ENCODE results near the gene NAV2.
"Not testable (repeated sequence)": the region's sequence is repeated elsewhere in the genome, so short reads cannot be mapped to it uniquely, and the experiment has no call there.

NAV2 gene

GRCh38 chr11:19935507-19935906, 222.9 kb downstream of the NAV2 start:
- no peak for DNase-seq

- no peak for DNase-seq
Measured at GRCh38 chr11:19936461-19936860, 223.8 kb downstream of the NAV2 start.

GRCh38 chr11:19938169-19938856, 225.7 kb downstream of the NAV2 start:
- DNase-seq = peak; percentile 29 to 39

GRCh38 chr11:19938866-19939265, 226.2 kb downstream of the NAV2 start:
- DNase-seq = no peak

GRCh38 chr11:19939415-19939929, 226.8 kb downstream of the NAV2 start:
- DNase-seq = no peak

GRCh38 chr11:19940831-19941230, 228.2 kb downstream of the NAV2 start:
- DNase-seq = no peak

- DNase-seq = no peak
Measured at GRCh38 chr11:19946681-19947080, 234.0 kb downstream of the NAV2 start.

- no peak for DNase-seq
Measured at GRCh38 chr11:19947537-19948114, 235.0 kb downstream of the NAV2 start.

- DNase-seq = no peak
Measured at GRCh38 chr11:19949606-19950005, 237.0 kb downstream of the NAV2 start.

GRCh38 chr11:19951558-19952115, 239.0 kb downstream of the NAV2 start:
- no peak for DNase-seq

GRCh38 chr11:19952116-19952605, 239.5 kb downstream of the NAV2 start:
- no peak for DNase-seq

GRCh38 chr11:19952911-19953310, 240.3 kb downstream of the NAV2 start:
- DNase-seq = no peak

- DNase-seq = no peak
Measured at GRCh38 chr11:19953336-19953735, 240.7 kb downstream of the NAV2 start.

- DNase-seq = no peak
Measured at GRCh38 chr11:19953909-19954308, 241.3 kb downstream of the NAV2 start.

GRCh38 chr11:19954899-19955298, 242.3 kb downstream of the NAV2 start:
- no peak for DNase-seq

- DNase-seq = no peak
Measured at GRCh38 chr11:19955660-19956059, 243.0 kb downstream of the NAV2 start.

- no peak for DNase-seq
Measured at GRCh38 chr11:19956228-19956627, 243.6 kb downstream of the NAV2 start.

GRCh38 chr11:19957294-19957943, 244.8 kb downstream of the NAV2 start:
- no peak for DNase-seq

GRCh38 chr11:19958204-19958603, 245.6 kb downstream of the NAV2 start:
- no peak for DNase-seq

GRCh38 chr11:19959210-19959609, 246.6 kb downstream of the NAV2 start:
- no peak for DNase-seq

GRCh38 chr11:19959648-19960059, 247.0 kb downstream of the NAV2 start:
- no peak for DNase-seq

- not testable (repeated sequence) for DNase-seq
Measured at GRCh38 chr11:19960410-19960809, 247.8 kb downstream of the NAV2 start.

GRCh38 chr11:19961225-19961624, 248.6 kb downstream of the NAV2 start:
- no peak for DNase-seq
